ENCODE results near the gene RALGDS. TPM values are rescaled to one million over a fixed set of nuclear protein-coding genes. Genes with fewer than 3 reads are reported as not detected.
"Not testable (repeated sequence)": the region's sequence is repeated elsewhere in the genome, so short reads cannot be mapped to it uniquely, and the experiment has no call there.

Gene RALGDS
- total and polyA plus RNA-seq, 2 donors (not counting 1 experiment from before 2014, with no cell fraction given) = 62.4 to 88.0 TPM

GRCh38 chr9:133071484-133072150, 49.4 kb downstream of the RALGDS start:
- Histone ChIP-seq H3K79me2 (ENCODE audit: control insufficient read depth, insufficient read depth, low read length) (no peaks in the 10 kb centered on the region), H3K9me3 (ENCODE audit: control extremely low read depth in 1 of 3, control insufficient read depth in 2 of 3, insufficient read depth in 1 of 3, low read length in 2 of 3) (no peaks in the 10 kb centered on the region), H3K4me3 (ENCODE audit: control extremely low read depth in 1 of 5, extremely low read depth in 1 of 5, insufficient read depth in 1 of 5, low read depth in 2 of 5, low read length in 4 of 5) (no peak overlapping the region), H3K36me3 (replicated peaks in 1 of 2; ENCODE audit: control extremely low read depth in 1 of 2, control insufficient read depth in 1 of 2, extremely low read depth in 1 of 2, insufficient read depth in 2 of 2, low read length in 1 of 2) (no peaks in the 10 kb centered on the region), H3K4me1 (ENCODE audit: control insufficient read depth in 2 of 2, insufficient read depth in 2 of 2, low read length in 2 of 2) (no peaks in the 10 kb centered on the region), H4K20me1 (ENCODE audit: control insufficient read depth, insufficient read depth, low read length, poor library complexity, severe bottlenecking) (no peaks in the 10 kb centered on the region), H2AFZ (ENCODE audit: insufficient read depth, low read depth, low read length, poor library complexity, severe bottlenecking) (no peak overlapping the region), H3K27me3 (replicated peaks in 1 of 4; ENCODE audit: control extremely low read depth in 1 of 4, control insufficient read depth in 3 of 4, insufficient read depth in 4 of 4, low read length in 3 of 4) (peaks cover 0 to 3% (median 0%) of the 10 kb centered on the region in 4 experiments), H3K27ac (ENCODE audit: low read length in 2 of 2) (no peak overlapping the region), H3K4me2 (replicated peaks; ENCODE audit: low read depth, low read length, poor library complexity, severe bottlenecking) (no peak overlapping the region), H3K9ac (ENCODE audit: low read length) (no peak overlapping the region)
- Mint-ChIP-seq H3K4me3 (no peak overlapping the region), H3K27ac (no peak overlapping the region), H3K27me3 (no peaks in the 10 kb centered on the region), H3K4me1 (no peaks in the 10 kb centered on the region), H3K9me3 (ENCODE audit: insufficient read depth) (no peaks in the 10 kb centered on the region)
- intact Hi-C loops (cut with micrococcal nuclease) = no loop called here
- 85% methylated on average over 16 of the region's 33 CpGs for WGBS (ENCODE audit: insufficient coverage)
- ChIA-PET CTCF (no interaction called here), POLR2A (no interaction called here)
- TF ChIP-seq EZH2 (IDR thresholded peaks at IDR 0.05; ENCODE audit: borderline replicate concordance, insufficient read depth, low read depth, low read length, poor library complexity, severe bottlenecking) = no peak
- TF ChIP-seq, protein P1, sequence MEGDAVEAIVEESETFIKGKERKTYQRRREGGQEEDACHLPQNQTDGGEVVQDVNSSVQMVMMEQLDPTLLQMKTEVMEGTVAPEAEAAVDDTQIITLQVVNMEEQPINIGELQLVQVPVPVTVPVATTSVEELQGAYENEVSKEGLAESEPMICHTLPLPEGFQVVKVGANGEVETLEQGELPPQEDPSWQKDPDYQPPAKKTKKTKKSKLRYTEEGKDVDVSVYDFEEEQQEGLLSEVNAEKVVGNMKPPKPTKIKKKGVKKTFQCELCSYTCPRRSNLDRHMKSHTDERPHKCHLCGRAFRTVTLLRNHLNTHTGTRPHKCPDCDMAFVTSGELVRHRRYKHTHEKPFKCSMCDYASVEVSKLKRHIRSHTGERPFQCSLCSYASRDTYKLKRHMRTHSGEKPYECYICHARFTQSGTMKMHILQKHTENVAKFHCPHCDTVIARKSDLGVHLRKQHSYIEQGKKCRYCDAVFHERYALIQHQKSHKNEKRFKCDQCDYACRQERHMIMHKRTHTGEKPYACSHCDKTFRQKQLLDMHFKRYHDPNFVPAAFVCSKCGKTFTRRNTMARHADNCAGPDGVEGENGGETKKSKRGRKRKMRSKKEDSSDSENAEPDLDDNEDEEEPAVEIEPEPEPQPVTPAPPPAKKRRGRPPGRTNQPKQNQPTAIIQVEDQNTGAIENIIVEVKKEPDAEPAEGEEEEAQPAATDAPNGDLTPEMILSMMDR (IDR thresholded peaks at IDR 0.05) = no peak
- DNase-seq = no peak
- no peak for ATAC-seq (ENCODE audit: low read depth)

DNA sequence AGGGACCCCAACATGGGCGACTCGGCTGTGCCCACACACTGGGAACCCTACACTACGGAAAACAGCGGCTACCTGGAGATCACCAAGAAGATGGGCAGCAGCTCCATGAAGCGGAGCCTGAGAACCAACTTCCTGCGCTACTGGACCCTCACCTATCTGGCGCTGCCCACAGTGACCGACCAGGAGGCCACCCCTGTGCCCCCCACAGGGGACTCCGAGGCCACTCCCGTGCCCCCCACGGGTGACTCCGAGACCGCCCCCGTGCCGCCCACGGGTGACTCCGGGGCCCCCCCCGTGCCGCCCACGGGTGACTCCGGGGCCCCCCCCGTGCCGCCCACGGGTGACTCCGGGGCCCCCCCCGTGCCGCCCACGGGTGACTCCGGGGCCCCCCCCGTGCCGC, 50.1 kb downstream of the RALGDS start:
- H3K4me3 ChIP-seq (ENCODE audit: control extremely low read depth in 1 of 5, extremely low read depth in 1 of 5, insufficient read depth in 1 of 5, low read depth in 2 of 5, low read length in 4 of 5); DNase-seq; H3K27me3 ChIP-seq (replicated peaks in 1 of 4; ENCODE audit: control extremely low read depth in 1 of 4, control insufficient read depth in 3 of 4, insufficient read depth in 4 of 4, low read length in 3 of 4); H3K27ac Mint-ChIP-seq; intact Hi-C loops (cut with micrococcal nuclease); ATAC-seq (ENCODE audit: low read depth); H2AFZ ChIP-seq (ENCODE audit: insufficient read depth, low read depth, low read length, poor library complexity, severe bottlenecking); H4K20me1 ChIP-seq (ENCODE audit: control insufficient read depth, insufficient read depth, low read length, poor library complexity, severe bottlenecking); POLR2A ChIA-PET; H3K4me3 Mint-ChIP-seq; H3K4me1 ChIP-seq (ENCODE audit: control insufficient read depth in 2 of 2, insufficient read depth in 2 of 2, low read length in 2 of 2); H3K9me3 Mint-ChIP-seq (ENCODE audit: insufficient read depth); H3K79me2 ChIP-seq (ENCODE audit: control insufficient read depth, insufficient read depth, low read length); H3K4me2 ChIP-seq (replicated peaks; ENCODE audit: low read depth, low read length, poor library complexity, severe bottlenecking); H3K27me3 Mint-ChIP-seq; H3K36me3 ChIP-seq (replicated peaks in 1 of 2; ENCODE audit: control extremely low read depth in 1 of 2, control insufficient read depth in 1 of 2, extremely low read depth in 1 of 2, insufficient read depth in 2 of 2, low read length in 1 of 2); H3K9ac ChIP-seq (ENCODE audit: low read length); H3K27ac ChIP-seq (ENCODE audit: low read length in 2 of 2); H3K9me3 ChIP-seq (ENCODE audit: control extremely low read depth in 1 of 3, control insufficient read depth in 2 of 3, insufficient read depth in 1 of 3, low read length in 2 of 3); CTCF ChIA-PET; H3K4me1 Mint-ChIP-seq: not testable (repeated sequence)
- WGBS (ENCODE audit: insufficient coverage) = 100% methylated on average over 2 of the region's 31 CpGs

GRCh38 chr9:133070500-133070961, 50.5 kb downstream of the RALGDS start:
- H3K4me1 Mint-ChIP-seq; H3K4me3 Mint-ChIP-seq; H3K27ac Mint-ChIP-seq; H3K27me3 Mint-ChIP-seq; DNase-seq; H3K36me3 ChIP-seq (replicated peaks in 1 of 2; ENCODE audit: control extremely low read depth in 1 of 2, control insufficient read depth in 1 of 2, extremely low read depth in 1 of 2, insufficient read depth in 2 of 2, low read length in 1 of 2); H3K27ac ChIP-seq (ENCODE audit: low read length in 2 of 2); ATAC-seq (ENCODE audit: low read depth); POLR2A ChIA-PET; CTCF ChIA-PET; H3K4me1 ChIP-seq (ENCODE audit: control insufficient read depth in 2 of 2, insufficient read depth in 2 of 2, low read length in 2 of 2); H3K27me3 ChIP-seq (replicated peaks in 1 of 4; ENCODE audit: control extremely low read depth in 1 of 4, control insufficient read depth in 3 of 4, insufficient read depth in 4 of 4, low read length in 3 of 4); H3K79me2 ChIP-seq (ENCODE audit: control insufficient read depth, insufficient read depth, low read length); H3K4me2 ChIP-seq (replicated peaks; ENCODE audit: low read depth, low read length, poor library complexity, severe bottlenecking); H3K4me3 ChIP-seq (ENCODE audit: control extremely low read depth in 1 of 5, extremely low read depth in 1 of 5, insufficient read depth in 1 of 5, low read depth in 2 of 5, low read length in 4 of 5); H3K9me3 ChIP-seq (ENCODE audit: control extremely low read depth in 1 of 3, control insufficient read depth in 2 of 3, insufficient read depth in 1 of 3, low read length in 2 of 3); H3K9me3 Mint-ChIP-seq (ENCODE audit: insufficient read depth); H4K20me1 ChIP-seq (ENCODE audit: control insufficient read depth, insufficient read depth, low read length, poor library complexity, severe bottlenecking); intact Hi-C loops (cut with micrococcal nuclease); H3K9ac ChIP-seq (ENCODE audit: low read length); H2AFZ ChIP-seq (ENCODE audit: insufficient read depth, low read depth, low read length, poor library complexity, severe bottlenecking): not testable (repeated sequence)
- 97% methylated on average over 16 of the region's 17 CpGs for WGBS (ENCODE audit: insufficient coverage)
